Pons (tissue), 1 donor: ENCODE results near the gene SMURF2.

Source experiments
- DNase-seq: peaks from one replicate; pipeline ENCODE4 v3.0.0-alpha.2; 2016; ENCODE audit warnings: low spot score

The SMURF2 gene

GRCh38 chr17:64503821-64504768 is 158.0 kb downstream of the SMURF2 start:
- DNase-seq, result no peak

- no peak for DNase-seq
These were observed 158.8 kb downstream of the SMURF2 start for GRCh38 chr17:64503341-64503740.

GRCh38 chr17:64502809-64503208 is 159.3 kb downstream of the SMURF2 start:
- DNase-seq, result no peak

GRCh38 chr17:64502021-64502420 is 160.1 kb downstream of the SMURF2 start:
- no peak for DNase-seq

GRCh38 chr17:64500862-64501765 is 161.0 kb downstream of the SMURF2 start:
- no peak for DNase-seq

- no peak for DNase-seq
These were observed 161.6 kb downstream of the SMURF2 start for GRCh38 chr17:64500487-64500859.

- DNase-seq, result no peak
These were observed 162.2 kb downstream of the SMURF2 start for GRCh38 chr17:64499805-64500486.

- DNase-seq, result no peak
These were observed 163.6 kb downstream of the SMURF2 start for GRCh38 chr17:64498308-64499203.

- no peak for DNase-seq
These were observed 164.5 kb downstream of the SMURF2 start for GRCh38 chr17:64497565-64498035.

GRCh38 chr17:64496786-64497564 is 165.1 kb downstream of the SMURF2 start, which contains the start of gene POLG2:
Gene POLG2, minus strand, starts transcription at chr17:64497054. Its CDS starts 86 bp downstream, at chr17:64496968.
- DNase-seq, result peak; percentile 86

- DNase-seq, result no peak
These were observed 165.7 kb downstream of the SMURF2 start for GRCh38 chr17:64496348-64496785.
